GM12878 (cell line): Measurements from ENCODE around the gene AGPAT2. TPM values are rescaled to one million over a fixed set of nuclear protein-coding genes. Genes with fewer than 3 reads are reported as not detected.
A peak's percentile ranks its signal among the peaks of the same experiment; 100 is the strongest.

Source experiments
- ATF7 ChIP-seq: fragments of 450-650 bp; IDR thresholded peaks from 2 replicates; pipeline ENCODE4 v1.6.1; 2016; ENCODE audit warnings: low read depth, mild to moderate bottlenecking
- CBFB ChIP-seq: IDR thresholded peaks from 2 replicates; pipeline ENCODE4 v1.6.1; 2016; ENCODE audit warnings: antibody characterized with exemption, low read depth
- DPF2 ChIP-seq: fragments of 450-650 bp; IDR thresholded peaks from 2 replicates; pipeline ENCODE4 v1.6.1; 2017; ENCODE audit warnings: mild to moderate bottlenecking
- E4F1 ChIP-seq: fragments of 450-650 bp; IDR thresholded peaks from 2 replicates; pipeline ENCODE4 v1.6.1; 2018; ENCODE audit warnings: borderline replicate concordance, mild to moderate bottlenecking; ENCODE audit not compliant: partially characterized antibody
- HCFC1 ChIP-seq: fragments of 150-350 bp; IDR thresholded peaks from 2 replicates; pipeline ENCODE4 v1.6.1; 2014; ENCODE audit warnings: low read length
- IKZF2 ChIP-seq, 2 experiments: fragments of 450-650 bp; IDR thresholded peaks; 2 replicates each; pipeline ENCODE4 v1.6.1; 2017; ENCODE audit warnings: mild to moderate bottlenecking in 2 of 2, moderate library complexity in 2 of 2
- KDM1A ChIP-seq: fragments of 200-600 bp; sonication (generic); IDR thresholded peaks from 2 replicates; pipeline ENCODE4 v1.6.1; 2016; ENCODE audit warnings: borderline replicate concordance
- LARP7 ChIP-seq: fragments of 450-650 bp; IDR thresholded peaks from 2 replicates; pipeline ENCODE4 v1.6.1; 2017; ENCODE audit warnings: mild to moderate bottlenecking
- NFXL1 ChIP-seq: fragments of 450-650 bp; IDR thresholded peaks from 2 replicates; pipeline ENCODE4 v1.6.1; 2017; ENCODE audit warnings: antibody characterized with exemption, mild to moderate bottlenecking, borderline replicate concordance
- PML ChIP-seq: IDR thresholded peaks from 2 replicates; pipeline ENCODE4 v1.6.1; 2012; ENCODE audit warnings: low read length, inconsistent platforms
- RELA ChIP-seq: fragments of 450-650 bp; IDR thresholded peaks from 2 replicates; pipeline ENCODE4 v1.8.0; 2014; ENCODE audit warnings: borderline replicate concordance; ENCODE audit not compliant: partially characterized antibody
- RFX5 ChIP-seq: IDR thresholded peaks from 2 replicates; pipeline ENCODE4 v1.6.1; 2011; ENCODE audit warnings: low read depth, low read length, improper control_type of control experiment
- RUNX3 ChIP-seq: IDR thresholded peaks from 2 replicates; pipeline ENCODE4 v1.6.1; 2012; ENCODE audit warnings: low read length, inconsistent platforms
- SP1 ChIP-seq: IDR thresholded peaks from one replicate; pipeline ENCODE4 v1.6.1; 2011; ENCODE audit warnings: low read depth, low read length
- TCF3 ChIP-seq: IDR thresholded peaks from 2 replicates; pipeline ENCODE4 v1.6.1; 2012; ENCODE audit warnings: low read depth, mild to moderate bottlenecking, low read length, borderline replicate concordance; ENCODE audit not compliant: insufficient read depth
- ZBTB33 ChIP-seq: fragments of 450-650 bp; IDR thresholded peaks from 2 replicates; pipeline ENCODE4 v1.6.1; 2017; ENCODE audit warnings: mild to moderate bottlenecking
- ZNF592 ChIP-seq: fragments of 450-650 bp; IDR thresholded peaks from 2 replicates; pipeline ENCODE4 v1.6.1; 2017; ENCODE audit warnings: mild to moderate bottlenecking, moderate library complexity
- ZSCAN29 ChIP-seq: fragments of 450-650 bp; IDR thresholded peaks from 2 replicates; pipeline ENCODE4 v1.6.1; 2017; ENCODE audit warnings: mild to moderate bottlenecking, moderate library complexity
- polyA plus RNA-seq, 11 experiments: library from polyadenylated mRNA; depleted of rRNA in 4 of 11; unstranded in 6 of 11; stranded (reverse) in 5 of 11; fragments of >200 nt; fragmentation: Nextera tagmentation in 4 of 11; fragmentation: Illumina TruSeq in 1 of 11; extraction: Ambion mirVana in 4 of 11; extraction: Trizol in 1 of 11; gene quantifications; 1 replicate in 1 of 11; 2 replicates in 10 of 11; pipeline versions ENCODE4 v1.2.1 to v1.2.3, GENCODE V29; 2011 to 2016; ENCODE audit warnings: inconsistent platforms in 2 of 11, missing spikeins in 2 of 11, low read depth in 1 of 11
- total RNA-seq, 4 experiments: library from RNA; depleted of rRNA in 3 of 4; stranded (reverse); fragments of >200 nt in 3 of 4; fragmentation: Illumina TruSeq in 1 of 4; extraction: Trizol in 1 of 4; gene quantifications; 2 replicates each; pipeline versions ENCODE4 v1.2.1 to v1.2.3, GENCODE V29; 2013 to 2021
- TF ChIP-seq, protein P1 (sequence below): fragments of 150-350 bp; IDR thresholded peaks from 2 replicates; pipeline ENCODE4 v1.6.1; 2014; ENCODE audit warnings: mild to moderate bottlenecking, low read depth, low read length
- TF ChIP-seq, protein P2 (sequence below): IDR thresholded peaks from 2 replicates; pipeline ENCODE4 v1.6.1; 2011; ENCODE audit warnings: borderline replicate concordance, low read depth, mild to moderate bottlenecking, moderate library complexity, mixed read lengths, low read length; ENCODE audit not compliant: insufficient read depth; ENCODE audit errors: extremely low read length

AGPAT2 gene
- total and polyA plus RNA-seq, 10 of the 15 experiments (the other 5 are each of a cell fraction or from before 2014, with no cell fraction given) = 0.10 to 28.5 (median 18.2) TPM

DNA sequence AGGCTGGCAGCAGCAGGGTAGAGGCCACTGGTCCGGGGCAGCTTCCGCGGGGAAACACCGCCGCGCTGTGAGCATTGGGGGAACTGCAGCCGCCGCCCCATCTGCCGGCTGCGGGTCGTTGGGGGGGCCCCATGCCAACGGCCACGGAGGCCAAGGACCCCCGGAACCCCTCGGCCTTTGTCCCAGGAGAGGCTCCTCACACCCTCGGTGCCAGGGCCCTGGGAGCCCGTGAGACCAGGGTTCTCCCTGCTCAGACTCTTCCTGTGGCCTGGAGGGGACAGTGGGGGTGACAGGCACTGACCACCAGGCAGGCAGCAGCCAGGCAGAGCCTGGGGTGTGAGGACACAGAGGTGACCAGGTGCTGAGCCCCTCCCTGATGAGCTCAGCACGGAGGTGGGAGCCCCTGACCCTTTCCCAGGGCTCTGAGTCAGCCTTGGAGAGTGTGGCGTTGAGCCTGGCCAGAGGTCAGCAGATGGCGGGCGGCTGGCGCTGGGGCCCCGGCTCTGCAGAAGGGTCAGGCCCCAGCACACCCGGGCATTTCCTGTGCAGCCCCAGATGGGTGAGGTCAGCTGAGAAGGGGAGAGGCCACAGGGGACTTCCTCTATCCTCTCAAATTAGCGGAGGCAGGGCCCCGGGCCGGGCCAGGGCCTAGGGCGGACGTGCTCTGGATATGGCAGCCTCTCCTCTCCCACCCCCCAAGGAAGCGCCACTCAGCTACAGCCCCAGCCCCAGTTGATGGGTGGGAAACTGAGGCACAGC lies 42.5 kb downstream of the AGPAT2 start (continued):
- TF ChIP-seq PML (no peak), RFX5 (no peak), RELA (no peak), SP1 (no peak), TCF3 (0 out of 2 replicates have a peak, but pooled peaks have one; percentile 30), ZNF592 (peak; percentile 46; the same call in 1 of the 2 replicates), LARP7 (no peak), E4F1 (no peak), CBFB (no peak), DPF2 (peak; percentile 43; the same call in 1 of the 2 replicates), ZBTB33 (no peak), ZSCAN29 (no peak), ATF7 (no peak), IKZF2 (IDR thresholded peaks at IDR 0.05) (0 out of 4 replicates have a peak, but pooled peaks of 1 of the 2 experiments have one; percentile 16), HCFC1 (no peak), NFXL1 (no peak), KDM1A (no peak), RUNX3 (no peak)
- TF ChIP-seq, protein P1, sequence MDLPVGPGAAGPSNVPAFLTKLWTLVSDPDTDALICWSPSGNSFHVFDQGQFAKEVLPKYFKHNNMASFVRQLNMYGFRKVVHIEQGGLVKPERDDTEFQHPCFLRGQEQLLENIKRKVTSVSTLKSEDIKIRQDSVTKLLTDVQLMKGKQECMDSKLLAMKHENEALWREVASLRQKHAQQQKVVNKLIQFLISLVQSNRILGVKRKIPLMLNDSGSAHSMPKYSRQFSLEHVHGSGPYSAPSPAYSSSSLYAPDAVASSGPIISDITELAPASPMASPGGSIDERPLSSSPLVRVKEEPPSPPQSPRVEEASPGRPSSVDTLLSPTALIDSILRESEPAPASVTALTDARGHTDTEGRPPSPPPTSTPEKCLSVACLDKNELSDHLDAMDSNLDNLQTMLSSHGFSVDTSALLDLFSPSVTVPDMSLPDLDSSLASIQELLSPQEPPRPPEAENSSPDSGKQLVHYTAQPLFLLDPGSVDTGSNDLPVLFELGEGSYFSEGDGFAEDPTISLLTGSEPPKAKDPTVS = no peak
- TF ChIP-seq, protein P2, sequence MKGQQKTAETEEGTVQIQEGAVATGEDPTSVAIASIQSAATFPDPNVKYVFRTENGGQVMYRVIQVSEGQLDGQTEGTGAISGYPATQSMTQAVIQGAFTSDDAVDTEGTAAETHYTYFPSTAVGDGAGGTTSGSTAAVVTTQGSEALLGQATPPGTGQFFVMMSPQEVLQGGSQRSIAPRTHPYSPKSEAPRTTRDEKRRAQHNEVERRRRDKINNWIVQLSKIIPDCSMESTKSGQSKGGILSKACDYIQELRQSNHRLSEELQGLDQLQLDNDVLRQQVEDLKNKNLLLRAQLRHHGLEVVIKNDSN = no peak
